AG08396 (cell line): ENCODE results near the gene BCAS4.

Experiments
- DNase-seq: peaks from one replicate; pipeline ENCODE4 v3.0.0; 2012; ENCODE audit warnings: low spot score, mixed read lengths

The BCAS4 gene

GRCh38 chr20:50855498-50856474, 60.9 kb downstream of the BCAS4 start:
- DNase-seq = no peak

- DNase-seq = no peak
Measured at GRCh38 chr20:50856475-50857041, 61.7 kb downstream of the BCAS4 start.

DNA sequence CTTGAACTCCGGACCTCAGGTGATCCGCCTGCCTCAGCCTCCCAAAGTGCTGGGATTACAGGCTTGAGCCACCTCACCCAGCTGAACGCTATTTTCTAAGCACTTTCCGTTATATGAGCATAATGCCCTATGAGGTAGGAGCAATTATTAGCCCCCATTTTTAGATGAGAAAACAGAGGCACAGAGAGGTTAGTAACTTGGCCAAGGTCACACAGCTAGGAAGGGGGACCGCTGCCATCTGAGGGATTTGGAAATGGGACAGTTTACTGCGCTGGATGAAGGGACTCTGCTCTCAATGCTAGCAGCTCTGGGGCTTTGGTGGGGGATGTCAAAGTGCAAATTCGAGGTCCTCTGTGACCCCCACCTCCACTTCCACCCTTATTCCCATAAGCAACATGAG, 62.5 kb downstream of the BCAS4 start:
- no peak for DNase-seq

DNA sequence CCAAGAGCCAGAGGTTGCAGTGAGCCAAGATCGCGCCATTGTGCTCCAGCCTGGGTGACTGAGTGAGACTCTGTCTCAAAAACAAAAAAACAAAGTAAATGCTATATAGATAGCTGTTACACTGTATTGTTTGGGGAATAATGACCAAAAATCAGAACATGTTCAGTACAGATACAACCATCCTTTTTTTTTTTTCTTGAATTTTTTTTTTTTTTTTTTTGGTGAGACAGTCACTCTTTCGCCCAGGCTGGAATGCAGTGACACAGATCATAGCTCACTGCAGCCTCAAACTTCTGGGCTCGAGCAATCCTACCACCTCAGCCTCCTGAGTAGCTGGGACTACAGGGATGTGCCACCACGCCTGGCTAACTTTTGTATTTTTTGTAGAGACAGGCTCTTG, 63.7 kb downstream of the BCAS4 start:
- DNase-seq = no peak

DNA sequence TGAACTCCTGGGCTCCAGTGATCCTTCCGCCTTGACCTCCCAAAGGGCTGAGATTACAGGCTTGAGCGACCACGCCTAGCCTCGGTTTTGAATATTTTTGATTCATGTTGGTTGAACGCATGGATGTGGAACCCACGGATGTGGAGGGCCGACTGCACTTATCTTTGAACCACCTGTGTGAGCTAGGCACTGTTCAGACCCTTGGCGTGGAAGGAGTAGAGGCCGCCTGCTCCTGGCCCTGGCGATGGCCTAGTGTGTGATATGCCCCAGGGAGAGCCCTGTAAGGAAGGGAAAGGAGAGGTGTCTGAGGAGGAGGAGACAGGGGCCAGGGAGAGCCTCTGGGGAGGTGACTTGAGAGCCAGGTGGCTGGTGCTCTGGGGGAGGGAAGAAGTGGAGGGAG, 64.3 kb downstream of the BCAS4 start:
- DNase-seq = no peak

DNA sequence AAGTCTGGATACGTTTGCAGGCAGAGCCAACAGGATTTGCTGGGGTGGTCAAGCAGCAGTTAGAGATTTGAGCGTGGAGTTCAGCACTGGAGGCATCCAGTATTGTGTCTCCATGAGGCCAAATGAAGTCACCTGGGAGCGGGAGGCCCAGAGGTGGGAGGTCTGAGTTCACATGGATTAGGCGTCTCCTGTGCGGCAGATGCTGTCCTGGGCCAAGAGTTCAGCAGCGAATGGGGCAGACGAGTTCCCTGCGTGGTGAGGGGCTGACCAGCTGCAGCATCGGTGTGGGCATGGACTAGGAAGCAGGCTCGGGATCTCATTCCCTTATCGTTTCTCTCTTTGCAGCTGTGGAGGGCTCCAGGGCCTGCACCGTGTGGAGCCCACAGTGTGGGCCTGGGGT, 66.2 kb downstream of the BCAS4 start:
- DNase-seq = no peak

- no peak for DNase-seq
Measured at GRCh38 chr20:50862546-50862945, 67.7 kb downstream of the BCAS4 start.

- no peak for DNase-seq
Measured at GRCh38 chr20:50865114-50865513, 70.3 kb downstream of the BCAS4 start.

- DNase-seq = no peak
Measured at GRCh38 chr20:50865591-50865990, 70.7 kb downstream of the BCAS4 start.

- no peak for DNase-seq
Measured at GRCh38 chr20:50866036-50866685, 71.3 kb downstream of the BCAS4 start.

DNA sequence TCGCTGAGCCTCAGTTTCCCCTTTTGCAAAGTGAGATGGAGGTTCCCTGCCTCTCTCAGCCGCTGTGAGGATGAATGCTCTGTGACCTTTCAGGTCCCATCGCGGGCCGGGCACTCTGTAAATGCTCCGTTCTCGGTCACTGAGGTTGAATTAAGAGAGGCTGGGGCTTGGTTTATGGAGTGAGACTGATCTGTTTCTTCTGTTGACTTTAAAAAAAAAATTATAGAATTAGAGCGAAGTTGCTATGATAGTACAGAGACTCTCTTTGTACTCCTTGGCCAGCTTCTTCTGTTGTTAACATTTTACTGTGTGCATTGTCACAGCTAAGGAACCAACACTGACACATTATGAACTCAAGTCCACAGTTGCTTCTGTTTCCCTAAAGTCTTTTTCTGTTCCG, 72.0 kb downstream of the BCAS4 start:
- no peak for DNase-seq

GRCh38 chr20:50867805-50868204, 72.9 kb downstream of the BCAS4 start:
- no peak for DNase-seq

DNA sequence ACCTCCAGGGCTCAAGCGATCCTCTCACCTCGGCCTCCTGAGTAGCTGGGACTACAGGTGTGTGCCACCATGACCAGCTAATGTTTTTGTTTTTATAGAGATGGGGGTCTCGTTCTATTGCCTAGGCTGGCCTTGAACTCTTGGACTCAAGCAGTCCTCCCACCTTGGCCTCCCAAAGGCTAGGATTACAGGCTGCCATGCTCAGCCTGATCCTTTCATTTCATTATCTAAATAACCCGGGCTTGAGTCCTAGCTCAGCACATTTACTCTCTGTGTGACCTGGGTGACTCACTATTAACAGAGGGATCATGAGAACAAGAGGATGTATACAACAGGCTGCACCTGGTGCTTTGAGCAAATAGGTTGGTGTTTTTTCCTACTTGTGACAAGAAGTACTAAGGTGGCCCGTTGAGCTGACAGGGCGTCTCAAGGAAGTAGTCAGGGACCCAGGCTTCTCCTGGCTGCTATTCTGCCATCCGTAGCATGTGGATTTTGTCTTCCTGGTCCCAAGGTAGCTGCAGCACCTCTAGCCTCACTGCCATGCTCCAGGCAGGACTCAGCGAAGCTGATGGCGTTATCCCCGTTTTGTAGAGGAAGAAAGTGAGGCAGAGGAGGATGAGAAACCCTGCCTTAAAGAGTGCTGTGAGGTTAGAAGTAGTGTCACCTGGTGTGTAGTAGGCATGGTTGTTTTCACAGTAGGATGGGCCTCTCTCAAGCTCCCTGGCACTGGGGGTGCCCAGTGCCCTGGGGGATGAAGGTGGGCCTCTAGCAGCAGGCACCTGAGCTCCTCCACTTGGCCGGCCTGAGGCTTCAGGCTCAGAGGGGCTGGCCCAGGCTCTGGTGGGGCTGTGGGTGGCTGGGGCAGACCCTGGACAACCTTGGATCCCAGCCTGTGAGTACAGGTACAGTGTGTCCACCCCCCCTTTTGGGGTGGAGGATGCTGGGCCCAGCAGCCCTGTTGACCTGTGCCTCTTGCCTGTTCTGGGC, 73.9 kb downstream of the BCAS4 start:
- no peak for DNase-seq

- no peak for DNase-seq
Measured at GRCh38 chr20:50870561-50871161, 75.8 kb downstream of the BCAS4 start.

DNA sequence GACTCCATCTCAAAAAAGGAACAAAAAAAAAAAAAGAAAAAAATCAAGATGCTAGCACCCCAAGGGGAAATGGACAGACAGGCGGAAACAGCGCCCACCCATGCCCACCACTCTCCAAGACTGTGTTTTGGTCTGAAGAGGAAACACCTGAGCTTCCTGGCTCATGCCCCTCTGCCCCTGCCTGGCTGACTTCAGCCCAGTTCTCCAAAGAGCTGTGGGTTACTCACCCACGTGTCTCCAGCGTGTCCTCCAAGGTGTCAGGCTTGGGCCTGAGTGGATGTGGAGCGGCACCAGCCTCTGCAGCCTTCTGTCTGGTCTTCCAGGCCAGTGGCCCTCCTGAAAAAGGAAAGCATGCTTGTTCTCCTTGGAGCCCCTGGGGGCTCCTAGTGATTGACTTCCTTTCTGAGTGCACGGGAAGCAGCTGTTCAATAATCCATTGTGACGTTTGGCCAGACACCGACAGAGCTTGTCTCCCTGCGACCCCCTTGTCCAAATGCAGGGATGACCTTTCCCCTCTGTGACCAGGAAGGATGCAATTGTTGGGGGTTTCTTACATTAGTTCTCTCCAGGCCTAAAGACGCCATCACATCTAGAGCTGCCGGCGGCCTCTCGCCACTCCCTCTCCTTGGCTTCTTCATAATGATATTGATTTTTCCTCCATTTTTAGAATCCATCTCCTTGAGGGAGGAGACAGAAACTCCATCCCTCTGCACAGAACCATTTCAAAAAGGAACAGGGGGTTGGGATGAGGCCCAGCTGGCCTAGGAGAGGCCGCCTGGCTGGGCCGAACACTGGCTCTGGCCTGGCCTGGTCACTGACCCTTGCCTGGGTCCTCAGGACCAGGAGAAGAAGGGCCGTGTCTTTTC, 77.9 kb downstream of the BCAS4 start:
- no peak for DNase-seq

DNA sequence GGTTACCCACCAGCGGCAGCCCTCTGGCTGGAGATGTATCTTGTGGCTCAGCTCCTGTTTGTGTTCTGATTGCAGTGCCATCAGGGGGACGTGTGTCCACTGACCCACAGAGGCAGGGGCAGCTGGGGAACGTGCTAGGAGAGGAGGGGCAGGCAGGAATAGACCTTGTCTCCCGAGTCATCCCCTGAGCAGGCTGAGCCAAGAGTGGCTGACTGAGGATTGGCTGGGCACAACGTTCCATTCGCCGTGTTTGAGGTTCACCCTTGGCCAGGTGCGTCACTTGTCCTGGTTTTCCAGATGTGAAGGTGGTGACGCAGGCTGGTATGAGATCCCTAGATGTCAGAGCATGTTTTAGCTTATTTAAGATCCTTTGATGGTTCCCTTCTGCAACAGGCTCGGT, 78.7 kb downstream of the BCAS4 start:
- DNase-seq = no peak

DNA sequence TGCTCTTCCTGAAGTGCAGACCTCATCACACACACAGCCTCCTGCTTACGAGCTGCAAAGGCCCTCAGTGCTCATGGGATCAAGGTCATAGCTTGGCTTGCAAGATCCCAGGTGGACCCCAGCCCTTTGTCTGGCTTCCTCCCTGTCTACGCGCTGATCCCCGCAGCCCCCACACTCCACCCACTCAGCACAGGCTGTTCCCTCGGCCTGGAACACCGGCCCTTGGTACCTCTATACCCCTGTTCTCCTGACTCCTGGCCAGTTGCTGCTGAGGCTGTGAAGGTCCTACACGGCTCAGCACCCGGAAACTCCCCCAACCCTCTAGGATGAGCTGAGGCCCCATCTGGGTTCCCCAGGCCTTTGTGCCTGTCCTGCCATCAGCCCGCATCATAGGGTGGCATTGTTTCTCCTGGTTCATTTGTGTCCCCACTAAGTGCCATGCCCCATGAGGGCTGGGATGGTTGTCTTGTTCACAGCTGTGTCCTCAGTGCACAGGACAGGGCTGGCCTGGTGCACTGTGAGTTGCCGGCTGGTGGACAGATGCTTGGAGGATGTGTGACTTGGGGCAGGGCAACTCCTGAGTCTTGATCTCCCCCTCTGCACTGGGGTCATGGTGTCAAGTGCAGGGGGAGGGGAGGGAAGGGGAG, 79.4 kb downstream of the BCAS4 start:
- DNase-seq = no peak

DNA sequence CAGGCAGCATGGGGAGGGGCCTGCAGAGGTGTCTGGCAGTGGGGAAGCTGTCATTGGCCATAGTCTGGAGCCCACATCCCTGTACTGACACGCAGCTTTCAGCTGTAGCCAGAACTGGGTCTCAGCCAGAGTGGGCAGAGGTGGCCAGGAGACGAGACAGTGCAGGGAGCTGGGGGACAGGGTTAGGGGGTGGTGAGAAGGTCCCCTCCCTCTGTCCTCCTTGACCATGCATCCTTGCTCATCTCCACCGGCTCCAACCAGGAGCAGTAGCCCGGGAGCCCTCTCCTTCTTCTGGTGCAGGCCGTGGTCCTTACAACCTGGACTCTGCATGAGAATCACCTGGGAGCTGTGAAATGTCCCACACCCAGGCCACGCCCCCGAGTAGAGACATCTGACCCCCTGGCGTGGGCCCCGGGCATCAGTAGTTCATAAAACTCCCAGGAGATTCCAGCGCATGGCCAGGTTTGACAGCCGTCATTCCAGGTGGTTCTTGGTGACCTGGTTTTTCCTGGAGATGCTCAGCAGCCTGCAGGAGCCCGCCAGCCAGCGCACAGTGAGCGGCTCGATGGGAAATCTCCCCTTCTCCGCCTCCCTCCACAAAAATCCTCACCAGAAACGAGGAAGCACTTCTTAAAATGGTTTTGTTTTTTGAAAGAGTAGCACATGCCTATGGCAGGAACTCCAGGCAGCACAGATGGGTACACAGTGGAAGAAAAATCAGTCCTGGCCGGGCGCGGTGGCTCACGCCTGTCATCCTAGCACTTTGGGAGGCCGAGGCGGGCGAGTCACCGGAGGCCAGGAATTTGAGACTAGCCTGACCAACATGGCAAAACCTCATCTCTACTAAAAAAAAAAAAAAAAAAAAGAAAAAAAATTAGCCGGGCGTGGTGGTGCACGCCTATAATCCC, 80.2 kb downstream of the BCAS4 start:
- DNase-seq = no peak
